ENCODE data around the gene GPR68.

Gene GPR68, protein sequence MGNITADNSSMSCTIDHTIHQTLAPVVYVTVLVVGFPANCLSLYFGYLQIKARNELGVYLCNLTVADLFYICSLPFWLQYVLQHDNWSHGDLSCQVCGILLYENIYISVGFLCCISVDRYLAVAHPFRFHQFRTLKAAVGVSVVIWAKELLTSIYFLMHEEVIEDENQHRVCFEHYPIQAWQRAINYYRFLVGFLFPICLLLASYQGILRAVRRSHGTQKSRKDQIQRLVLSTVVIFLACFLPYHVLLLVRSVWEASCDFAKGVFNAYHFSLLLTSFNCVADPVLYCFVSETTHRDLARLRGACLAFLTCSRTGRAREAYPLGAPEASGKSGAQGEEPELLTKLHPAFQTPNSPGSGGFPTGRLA

DNA sequence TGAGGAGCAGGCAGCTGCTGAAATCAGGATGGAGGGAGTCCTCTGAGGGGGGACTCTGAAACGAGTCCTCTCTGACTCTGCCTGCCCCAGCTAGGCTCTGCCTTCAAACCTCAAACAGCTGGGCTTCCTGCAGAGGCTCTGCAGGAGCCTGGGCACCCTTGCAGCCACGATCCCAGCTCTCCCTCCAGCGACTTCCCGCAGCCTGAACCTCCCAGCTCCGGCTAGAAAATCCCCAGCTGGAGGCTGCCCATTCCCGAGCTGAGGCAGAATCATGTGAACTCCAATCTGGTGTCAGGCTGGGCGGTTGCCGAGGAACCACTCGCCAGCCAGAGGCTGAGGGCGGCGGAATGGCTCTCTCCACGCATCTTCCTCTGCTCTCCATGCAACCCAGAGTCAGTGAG is at the start of gene GPR68:
Gene GPR68, minus strand, starts transcription at position 204 of the 401 bp plus-strand sequence. CDS start 9,654 bp downstream, outside the sequence.
- no peak for DNase-seq (ENCODE audit: low spot score)

- no peak for DNase-seq (ENCODE audit: low spot score)
Observed at GRCh38 chr14:91294153-91294552, 49.6 kb upstream of the GPR68 start.

- DNase-seq (ENCODE audit: low spot score), result no peak
Observed at GRCh38 chr14:91293281-91293680, 48.8 kb upstream of the GPR68 start.

DNA sequence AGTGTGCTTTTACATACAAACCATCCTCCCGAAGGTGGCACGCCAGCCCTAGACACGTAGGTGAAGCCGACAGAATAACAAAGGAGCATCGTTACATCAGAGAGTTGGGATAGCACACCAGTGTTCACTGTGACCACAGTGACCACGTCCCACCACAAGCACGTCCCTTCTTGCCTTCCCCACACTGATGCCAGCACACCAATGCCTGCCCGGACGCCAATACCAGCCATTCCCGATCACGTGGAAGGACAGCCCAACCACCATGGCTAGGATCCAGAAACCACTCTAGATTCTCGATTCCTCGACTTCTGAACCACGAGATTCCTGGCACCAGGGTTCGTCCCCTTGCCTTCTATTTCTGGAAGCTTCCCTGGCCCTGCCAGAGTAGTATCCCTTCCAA is 48.0 kb upstream of the GPR68 start:
- peak; percentile 61 for DNase-seq (ENCODE audit: low spot score)

GRCh38 chr14:91291786-91292405 is 47.4 kb upstream of the GPR68 start:
- DNase-seq (ENCODE audit: low spot score), result no peak

DNA sequence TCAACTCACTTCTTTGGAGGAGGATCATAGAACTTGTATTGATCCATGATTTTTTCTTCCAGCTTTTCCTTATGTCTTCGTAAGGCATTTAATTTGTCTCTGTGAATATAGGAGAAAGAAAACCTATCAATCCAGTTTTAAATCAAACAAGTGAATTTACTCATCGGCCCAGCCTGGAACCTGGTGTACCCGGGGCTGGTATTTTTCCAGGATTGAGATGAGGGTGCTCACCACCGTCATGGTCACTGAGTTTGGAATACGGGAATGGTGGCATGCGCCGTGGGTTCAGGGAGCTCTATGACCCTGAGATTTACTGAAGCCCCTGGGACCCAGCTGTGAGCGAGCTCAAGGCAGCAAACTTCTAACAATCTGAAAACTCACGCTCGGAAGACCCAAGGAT is 46.5 kb upstream of the GPR68 start:
- no peak for DNase-seq (ENCODE audit: low spot score)

DNA sequence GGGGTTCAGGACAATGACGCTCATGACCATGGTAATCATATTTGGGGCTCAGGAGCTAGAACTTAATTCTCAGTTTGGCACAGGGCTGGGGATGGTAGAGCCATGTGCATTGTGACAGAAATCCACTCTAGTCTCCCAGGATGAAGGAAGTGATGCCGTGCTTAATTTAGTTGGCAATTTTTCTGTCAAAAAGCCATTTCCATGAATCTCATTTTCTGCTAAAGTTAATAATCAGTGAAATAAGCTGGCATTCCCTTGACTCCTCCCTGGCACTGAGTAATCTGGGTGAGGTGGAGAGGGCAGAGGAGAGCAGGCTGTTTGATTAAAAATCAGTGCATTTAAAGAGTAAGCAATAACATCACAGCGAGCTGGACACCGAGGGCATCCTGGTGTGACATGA is 45.0 kb upstream of the GPR68 start:
- DNase-seq (ENCODE audit: low spot score), result no peak

GRCh38 chr14:91288876-91289275 is 44.4 kb upstream of the GPR68 start:
- no peak for DNase-seq (ENCODE audit: low spot score)

- peak; percentile 62 for DNase-seq (ENCODE audit: low spot score)
Observed at GRCh38 chr14:91286530-91286937, 42.0 kb upstream of the GPR68 start.

- DNase-seq (ENCODE audit: low spot score), result no peak
Observed at GRCh38 chr14:91284791-91285548, 40.5 kb upstream of the GPR68 start.

DNA sequence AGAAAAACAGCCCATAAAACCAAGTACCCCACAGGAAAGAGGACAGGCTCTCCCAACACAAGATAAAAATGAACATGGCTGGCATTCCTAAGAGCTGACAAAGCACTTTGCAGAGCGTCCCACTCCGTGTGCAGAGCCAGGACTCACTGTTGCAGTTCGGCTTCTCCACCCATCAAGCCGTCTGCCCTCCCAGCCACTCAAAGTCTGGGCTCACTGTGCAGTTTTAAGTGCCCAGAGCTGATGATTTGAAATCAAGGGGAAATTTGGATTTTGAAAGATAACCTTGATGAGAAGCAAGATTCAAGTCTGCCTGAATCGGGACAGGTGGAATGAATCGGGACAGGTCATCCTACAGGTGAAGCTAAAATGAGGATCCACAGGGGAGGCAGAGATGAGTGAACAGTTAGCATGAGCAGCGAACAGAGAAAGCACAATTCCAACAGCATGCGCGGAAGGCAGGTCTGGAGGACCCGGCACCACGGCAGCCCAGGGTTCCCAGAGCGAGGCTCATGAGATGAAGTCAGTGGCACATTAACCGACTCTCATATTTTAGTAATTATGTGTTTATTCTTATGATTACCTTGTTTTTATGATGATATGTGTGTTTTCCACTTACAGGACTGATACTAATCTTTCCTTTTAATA is 39.8 kb upstream of the GPR68 start:
- DNase-seq (ENCODE audit: low spot score), result no peak

DNA sequence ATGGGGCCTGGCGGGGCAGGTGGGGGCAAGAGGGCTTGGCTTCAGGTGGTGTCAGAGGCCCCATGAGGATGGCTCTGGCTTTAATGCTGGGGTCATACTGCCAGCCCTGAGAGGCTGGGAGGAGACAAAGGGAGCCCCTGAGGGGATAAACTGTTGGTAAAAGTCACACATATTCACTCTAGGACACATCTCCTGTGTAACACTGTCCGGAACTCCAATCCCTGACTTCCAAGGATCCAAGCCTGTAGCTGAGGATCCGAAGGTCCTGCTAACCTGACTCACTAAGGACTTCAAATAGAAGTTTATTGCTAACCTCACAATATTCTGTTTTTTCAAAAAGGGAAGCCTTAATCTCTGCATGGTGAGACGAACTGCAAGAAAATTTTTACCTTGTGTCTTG is 39.2 kb upstream of the GPR68 start:
- DNase-seq (ENCODE audit: low spot score), result no peak

DNA sequence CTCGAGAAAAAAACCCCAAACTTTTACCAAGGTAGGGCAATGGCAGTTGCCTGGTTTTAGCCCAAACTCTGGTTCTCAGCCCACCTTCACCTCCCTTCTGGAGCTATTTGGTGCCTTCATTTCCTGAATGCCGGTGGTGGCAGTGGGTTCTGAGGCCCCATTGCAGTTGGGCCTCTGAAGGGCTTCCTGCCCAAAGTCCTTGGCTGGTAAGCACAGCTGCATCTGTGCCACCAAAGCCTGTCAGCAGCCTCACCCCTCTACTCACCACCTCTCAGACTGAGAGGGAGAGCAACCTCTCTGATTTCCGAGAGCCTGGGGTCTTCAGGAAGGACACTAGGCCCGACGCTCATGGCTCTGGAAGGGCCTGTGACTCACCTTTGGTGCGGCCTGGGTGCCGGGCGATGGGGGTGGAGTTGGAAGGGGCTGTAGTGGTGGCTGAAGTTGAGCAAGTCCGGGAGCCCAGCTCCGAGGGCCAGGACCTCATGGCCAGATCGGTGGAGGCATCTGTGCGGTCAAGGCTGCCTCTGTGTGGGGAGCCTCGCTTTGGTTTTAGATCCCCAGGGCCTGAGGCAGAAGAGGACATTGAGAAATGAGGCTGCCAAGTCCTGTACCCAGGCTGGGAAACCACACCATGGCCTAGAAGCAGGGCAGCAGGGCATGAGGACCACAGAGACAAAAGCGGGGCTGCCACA is 38.6 kb upstream of the GPR68 start:
- no peak for DNase-seq (ENCODE audit: low spot score)

DNA sequence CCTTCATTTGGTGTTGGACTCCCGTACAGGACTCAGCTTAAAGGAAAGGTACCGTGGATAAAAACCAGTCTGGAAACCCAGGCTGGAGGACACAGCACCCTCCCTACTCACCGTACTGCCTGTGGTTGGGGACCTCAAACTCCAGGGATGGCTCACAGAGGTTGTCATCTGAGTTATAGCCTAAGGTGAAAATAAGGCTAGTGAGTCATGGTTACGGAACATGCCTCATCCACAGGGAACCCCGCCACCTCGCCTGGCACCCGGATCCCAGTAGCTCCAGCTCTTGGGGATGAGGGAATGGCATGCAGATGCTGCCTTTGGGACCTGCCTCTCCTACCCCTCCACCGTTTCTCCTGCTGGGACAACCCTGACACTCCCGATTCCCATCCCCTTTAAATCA is 36.8 kb upstream of the GPR68 start:
- DNase-seq (ENCODE audit: low spot score), result no peak

- DNase-seq (ENCODE audit: low spot score), result no peak
Observed at GRCh38 chr14:91280129-91280528, 35.6 kb upstream of the GPR68 start.

DNA sequence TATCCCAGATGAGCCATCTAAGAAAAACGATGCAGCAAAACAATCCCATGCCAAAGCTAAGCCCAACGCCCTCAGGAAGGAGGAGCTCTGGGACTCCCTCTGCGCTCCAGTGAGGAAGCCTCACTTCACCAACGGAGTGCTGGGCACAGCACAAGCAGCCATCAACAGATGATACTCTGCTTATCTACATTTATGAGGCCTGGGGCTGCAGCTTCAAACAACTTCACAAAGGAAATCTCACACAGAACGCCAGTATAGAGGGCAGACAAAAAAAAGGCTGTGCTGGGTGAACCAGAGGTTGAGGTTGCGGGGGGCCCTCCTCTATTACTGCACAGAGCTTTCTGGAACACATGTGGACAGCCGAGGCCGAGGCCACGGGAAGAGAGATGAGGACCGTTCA is 34.9 kb upstream of the GPR68 start:
- DNase-seq (ENCODE audit: low spot score), result no peak

DNA sequence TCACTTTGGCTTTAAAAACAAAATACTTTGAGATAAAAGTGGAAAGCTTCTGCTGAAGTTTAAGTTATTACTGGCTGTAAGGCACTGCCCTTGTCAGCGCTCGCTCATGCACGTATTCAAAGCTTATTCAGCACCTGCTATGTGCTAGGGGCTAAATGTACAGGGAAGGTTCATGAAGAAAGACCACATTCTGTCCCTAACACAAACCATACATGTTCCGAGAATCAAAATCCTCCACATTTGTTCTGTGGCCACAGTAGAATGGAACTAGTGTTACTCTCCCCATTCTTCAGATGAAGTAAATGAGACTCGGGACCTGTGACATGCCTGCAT is 33.8 kb upstream of the GPR68 start:
- no peak for DNase-seq (ENCODE audit: low spot score)

GRCh38 chr14:91277546-91278382 is 33.3 kb upstream of the GPR68 start:
- DNase-seq (ENCODE audit: low spot score), result no peak

- DNase-seq (ENCODE audit: low spot score), result no peak
Observed at GRCh38 chr14:91274796-91275195, 30.3 kb upstream of the GPR68 start.

GRCh38 chr14:91273885-91274273 is 29.4 kb upstream of the GPR68 start:
- DNase-seq (ENCODE audit: low spot score), result no peak

DNA sequence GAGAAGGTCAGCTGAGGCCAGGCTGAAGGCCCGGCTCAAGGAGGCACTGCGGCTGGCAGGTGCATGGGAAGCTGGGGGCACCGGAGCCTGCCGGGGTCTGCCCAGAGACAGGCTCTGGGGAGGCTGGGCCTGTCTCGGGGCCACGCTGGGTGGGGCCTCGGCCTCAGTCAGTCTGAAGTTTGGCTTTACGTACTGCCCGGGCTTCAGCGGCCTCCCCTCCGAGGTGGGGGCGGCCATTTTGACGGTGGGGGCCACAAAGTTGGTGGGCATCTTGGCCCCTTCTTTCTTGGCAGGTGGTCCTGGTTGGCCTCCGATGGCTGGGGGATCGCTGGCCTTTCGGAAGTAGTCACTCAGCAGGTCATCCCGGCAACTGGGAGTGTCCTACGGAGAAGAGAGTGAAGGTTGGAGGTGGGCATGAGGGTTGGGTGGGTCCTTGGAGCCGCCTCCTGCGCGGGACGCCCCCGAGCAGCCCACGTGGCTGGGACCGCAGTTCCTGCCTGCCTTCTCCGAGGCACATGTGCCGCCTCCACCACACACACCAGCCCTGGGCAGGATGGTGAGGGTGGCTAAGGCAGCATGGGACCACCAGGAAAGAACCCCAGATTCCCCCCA is 28.9 kb upstream of the GPR68 start:
- DNase-seq (ENCODE audit: low spot score), result no peak
